ENCODE measurements around the gene HDAC10. TPM values are rescaled to one million over a fixed set of nuclear protein-coding genes. Genes with fewer than 3 reads are reported as not detected.

The HDAC10 gene
- total RNA-seq, 1 donor from 2014 or later = 81.5 TPM

- H3K36me3 Mint-ChIP-seq (ENCODE audit: insufficient read depth) = peaks cover 11% of the 10 kb centered on the region
- H3K27ac Mint-ChIP-seq = no peak overlapping the region
- no peaks in the 10 kb centered on the region for H3K9me3 Mint-ChIP-seq (ENCODE audit: low read depth)
- H3K4me1 Mint-ChIP-seq (ENCODE audit: low read depth) = peaks cover 8% of the 10 kb centered on the region
- peak overlapping the region; percentile 69 for H3K4me3 Mint-ChIP-seq (ENCODE audit: low read depth)
- no peak for TF ChIP-seq CTCF (IDR thresholded peaks at IDR 0.05; ENCODE audit: unreplicated experiment)
- DNase-seq (ENCODE audit: low spot score, unreplicated experiment) = no peak
- no peaks in the 10 kb centered on the region for H3K27me3 Mint-ChIP-seq
Observed at GRCh38 chr22:50199829-50200460, 51.1 kb downstream of the HDAC10 start.

GRCh38 chr22:50199251-50199721 lies 51.8 kb downstream of the HDAC10 start:
- Mint-ChIP-seq H3K27me3 (no peaks in the 10 kb centered on the region), H3K4me1 (ENCODE audit: low read depth) (peaks cover 8% of the 10 kb centered on the region), H3K27ac (peak overlapping the region; percentile 29), H3K36me3 (ENCODE audit: insufficient read depth) (peaks cover 9% of the 10 kb centered on the region), H3K4me3 (ENCODE audit: low read depth) (peak overlapping the region; percentile 69), H3K9me3 (ENCODE audit: low read depth) (no peaks in the 10 kb centered on the region)
- no peak for DNase-seq (ENCODE audit: low spot score, unreplicated experiment)
- no peak for TF ChIP-seq CTCF (IDR thresholded peaks at IDR 0.05; ENCODE audit: unreplicated experiment)

GRCh38 chr22:50198624-50199017 lies 52.4 kb downstream of the HDAC10 start:
- no peak for DNase-seq (ENCODE audit: low spot score, unreplicated experiment)
- no peaks in the 10 kb centered on the region for H3K9me3 Mint-ChIP-seq (ENCODE audit: low read depth)
- H3K4me1 Mint-ChIP-seq (ENCODE audit: low read depth) = peaks cover 8% of the 10 kb centered on the region
- no peak overlapping the region for H3K4me3 Mint-ChIP-seq (ENCODE audit: low read depth)
- no peak for TF ChIP-seq CTCF (IDR thresholded peaks at IDR 0.05; ENCODE audit: unreplicated experiment)
- H3K27ac Mint-ChIP-seq = no peak overlapping the region
- H3K27me3 Mint-ChIP-seq = no peaks in the 10 kb centered on the region
- H3K36me3 Mint-ChIP-seq (ENCODE audit: insufficient read depth) = peaks cover 7% of the 10 kb centered on the region

GRCh38 chr22:50197856-50198623 lies 53.0 kb downstream of the HDAC10 start:
- H3K4me3 Mint-ChIP-seq (ENCODE audit: low read depth) = no peak overlapping the region
- peaks cover 8% of the 10 kb centered on the region for H3K4me1 Mint-ChIP-seq (ENCODE audit: low read depth)
- H3K9me3 Mint-ChIP-seq (ENCODE audit: low read depth) = no peaks in the 10 kb centered on the region

More at GRCh38 chr22:50197856-50198623, 53.0 kb downstream of the HDAC10 start:
- H3K36me3 Mint-ChIP-seq (ENCODE audit: insufficient read depth) = peaks cover 2% of the 10 kb centered on the region
- H3K27ac Mint-ChIP-seq = no peak overlapping the region
- no peak for DNase-seq (ENCODE audit: low spot score, unreplicated experiment)
- no peaks in the 10 kb centered on the region for H3K27me3 Mint-ChIP-seq
- no peak for TF ChIP-seq CTCF (IDR thresholded peaks at IDR 0.05; ENCODE audit: unreplicated experiment)
